VCaP (cell line): ENCODE results near the gene CDC6.

Source experiments
- H3K27ac ChIP-seq: fragments of 450-650 bp; 2 replicates; pipeline ENCODE4 v1.5.1; 2017
- TF ChIP-seq, protein P1 (sequence below): fragments of 450-650 bp; conservative IDR thresholded peaks from 2 replicates; pipeline ENCODE4 v1.5.1; 2017; ENCODE audit warnings: mild to moderate bottlenecking, moderate library complexity

CDC6 gene

DNA sequence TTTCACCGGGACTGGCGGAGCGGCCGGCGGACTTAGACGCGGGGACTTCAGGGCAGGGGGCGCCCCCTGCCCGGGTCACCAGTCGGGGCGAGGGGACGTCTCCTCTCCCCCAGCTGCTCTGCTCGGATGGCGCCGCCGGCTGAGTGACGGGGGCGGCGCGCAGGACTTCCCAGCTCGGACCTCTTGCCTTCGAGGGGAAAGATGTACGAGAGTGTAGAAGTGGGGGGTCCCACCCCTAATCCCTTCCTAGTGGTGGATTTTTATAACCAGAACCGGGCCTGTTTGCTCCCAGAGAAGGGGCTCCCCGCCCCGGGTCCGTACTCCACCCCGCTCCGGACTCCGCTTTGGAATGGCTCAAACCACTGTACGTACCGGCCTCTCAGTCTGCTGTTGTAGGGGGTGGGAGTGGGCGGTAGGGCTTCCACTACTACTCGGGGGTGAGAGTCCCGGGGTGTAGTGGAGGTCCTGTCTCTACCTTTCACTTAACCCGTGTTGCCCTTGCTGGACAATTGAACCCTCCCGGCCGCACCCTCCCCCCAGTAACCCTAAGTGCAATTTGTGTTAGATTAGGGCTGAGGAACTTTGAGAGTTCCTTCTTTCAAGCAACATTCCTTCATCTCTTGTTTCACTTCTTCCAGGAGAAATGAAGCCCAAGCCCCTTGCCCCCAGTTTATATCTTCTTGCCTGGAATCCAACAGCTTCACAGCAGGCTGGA lies 55.0 kb downstream of the CDC6 start:
- peak overlapping the region; percentile 80; the same call in 1 of the 2 replicates for H3K27ac ChIP-seq
- TF ChIP-seq, protein P1, sequence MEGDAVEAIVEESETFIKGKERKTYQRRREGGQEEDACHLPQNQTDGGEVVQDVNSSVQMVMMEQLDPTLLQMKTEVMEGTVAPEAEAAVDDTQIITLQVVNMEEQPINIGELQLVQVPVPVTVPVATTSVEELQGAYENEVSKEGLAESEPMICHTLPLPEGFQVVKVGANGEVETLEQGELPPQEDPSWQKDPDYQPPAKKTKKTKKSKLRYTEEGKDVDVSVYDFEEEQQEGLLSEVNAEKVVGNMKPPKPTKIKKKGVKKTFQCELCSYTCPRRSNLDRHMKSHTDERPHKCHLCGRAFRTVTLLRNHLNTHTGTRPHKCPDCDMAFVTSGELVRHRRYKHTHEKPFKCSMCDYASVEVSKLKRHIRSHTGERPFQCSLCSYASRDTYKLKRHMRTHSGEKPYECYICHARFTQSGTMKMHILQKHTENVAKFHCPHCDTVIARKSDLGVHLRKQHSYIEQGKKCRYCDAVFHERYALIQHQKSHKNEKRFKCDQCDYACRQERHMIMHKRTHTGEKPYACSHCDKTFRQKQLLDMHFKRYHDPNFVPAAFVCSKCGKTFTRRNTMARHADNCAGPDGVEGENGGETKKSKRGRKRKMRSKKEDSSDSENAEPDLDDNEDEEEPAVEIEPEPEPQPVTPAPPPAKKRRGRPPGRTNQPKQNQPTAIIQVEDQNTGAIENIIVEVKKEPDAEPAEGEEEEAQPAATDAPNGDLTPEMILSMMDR = no peak

GRCh38 chr17:40343219-40344119 lies 55.8 kb downstream of the CDC6 start:
- TF ChIP-seq, protein P1 = no peak
- H3K27ac ChIP-seq = no peak overlapping the region

GRCh38 chr17:40344421-40345160 lies 56.9 kb downstream of the CDC6 start:
- TF ChIP-seq, protein P1 = no peak
- peak overlapping the region; percentile 74; the same call in 1 of the 2 replicates for H3K27ac ChIP-seq

GRCh38 chr17:40345161-40345993 lies 57.7 kb downstream of the CDC6 start:
- H3K27ac ChIP-seq = peak overlapping the region; percentile 74
- TF ChIP-seq, protein P1 = no peak

GRCh38 chr17:40345994-40346764 lies 58.5 kb downstream of the CDC6 start:
- peak overlapping the region; percentile 74 for H3K27ac ChIP-seq

GRCh38 chr17:40346765-40347158 lies 59.1 kb downstream of the CDC6 start:
- H3K27ac ChIP-seq = no peak overlapping the region
- TF ChIP-seq, protein P1 = no peak

More at GRCh38 chr17:40345994-40346764, 58.5 kb downstream of the CDC6 start:
- TF ChIP-seq, protein P1 = no peak
